GM18511 (cell line): ENCODE results near the gene KAZN.

Experiments
- ATAC-seq: cut with Tn5 transposase; IDR thresholded peaks from one replicate; pipeline ENCODE4 v1.9.1; 2021; ENCODE audit warnings: mild to moderate bottlenecking, moderate library complexity; ENCODE audit not compliant: unreplicated experiment

Gene KAZN

DNA sequence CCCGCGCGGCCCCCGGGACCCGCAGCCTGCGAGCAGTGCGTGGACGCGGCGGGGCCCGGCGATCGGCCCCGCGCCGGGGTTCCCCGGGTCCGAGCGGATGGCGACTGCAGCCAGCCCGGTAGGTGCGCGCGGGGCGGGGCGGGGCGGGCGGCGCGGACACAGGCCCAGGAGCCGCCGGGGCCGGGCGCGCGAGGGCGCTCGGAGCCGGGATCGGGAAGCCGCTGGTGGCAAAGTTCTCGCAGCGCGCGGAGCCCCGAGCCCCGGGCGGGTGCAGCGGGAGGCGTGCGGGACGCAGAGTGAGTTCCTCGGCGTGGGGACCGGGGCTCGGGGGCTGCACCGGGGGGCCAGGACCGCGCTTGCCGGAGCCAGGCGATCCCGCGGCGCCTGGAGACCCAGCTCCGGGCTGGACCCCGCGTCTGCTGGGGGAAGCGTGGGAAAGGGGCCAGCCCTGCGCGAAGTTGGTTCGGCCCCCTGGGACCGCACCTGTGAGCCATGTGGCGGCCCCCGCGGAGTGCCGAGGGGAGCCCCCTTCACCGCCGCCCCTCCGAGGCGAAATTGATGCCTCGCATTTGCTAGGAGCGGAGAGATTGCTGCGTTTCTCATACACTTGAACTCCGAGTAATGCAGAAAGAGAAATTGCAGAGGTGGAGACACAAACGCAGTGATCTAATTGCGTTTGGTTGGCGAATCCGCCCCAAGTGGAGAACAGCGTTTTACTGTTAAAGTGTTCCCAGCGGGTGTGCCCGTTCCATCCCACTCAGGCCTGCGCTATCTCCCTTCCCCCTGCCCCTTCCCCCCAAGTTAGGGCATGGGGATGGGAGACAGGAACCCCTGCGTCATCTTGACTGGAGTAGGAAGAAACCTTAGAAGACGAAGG lies 326.2 kb downstream of the KAZN start:
- no peak for ATAC-seq

- ATAC-seq, result no peak
These were observed 327.1 kb downstream of the KAZN start for GRCh38 chr1:14925336-14926136.

GRCh38 chr1:14926229-14926628 lies 327.7 kb downstream of the KAZN start:
- ATAC-seq, result no peak

- no peak for ATAC-seq
These were observed 328.5 kb downstream of the KAZN start for GRCh38 chr1:14926818-14927575.

DNA sequence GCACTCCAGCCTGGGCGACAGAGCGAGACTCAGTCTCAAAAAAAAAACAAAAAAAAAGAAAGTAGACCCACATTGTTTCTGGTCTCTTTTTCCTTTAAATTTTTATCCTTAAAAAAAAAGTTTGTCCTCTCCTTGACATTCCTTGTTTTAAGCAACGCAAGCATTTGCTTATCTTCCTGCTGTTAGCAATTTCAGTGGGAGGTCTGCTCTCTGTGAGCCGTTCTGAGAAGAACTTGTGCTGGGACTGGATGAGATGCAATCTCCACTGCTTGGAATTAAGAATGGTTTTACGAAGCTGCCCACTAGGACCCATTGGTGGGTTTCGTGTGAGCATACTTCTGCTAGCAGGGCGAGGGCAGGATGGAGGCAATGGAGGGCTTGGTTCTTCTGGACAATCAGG lies 329.9 kb downstream of the KAZN start:
- ATAC-seq, result no peak

- ATAC-seq, result no peak
These were observed 330.5 kb downstream of the KAZN start for GRCh38 chr1:14928886-14929546.

GRCh38 chr1:14929547-14930246 lies 331.2 kb downstream of the KAZN start:
- no peak for ATAC-seq

- ATAC-seq, result no peak
These were observed 331.9 kb downstream of the KAZN start for GRCh38 chr1:14930247-14930965.

DNA sequence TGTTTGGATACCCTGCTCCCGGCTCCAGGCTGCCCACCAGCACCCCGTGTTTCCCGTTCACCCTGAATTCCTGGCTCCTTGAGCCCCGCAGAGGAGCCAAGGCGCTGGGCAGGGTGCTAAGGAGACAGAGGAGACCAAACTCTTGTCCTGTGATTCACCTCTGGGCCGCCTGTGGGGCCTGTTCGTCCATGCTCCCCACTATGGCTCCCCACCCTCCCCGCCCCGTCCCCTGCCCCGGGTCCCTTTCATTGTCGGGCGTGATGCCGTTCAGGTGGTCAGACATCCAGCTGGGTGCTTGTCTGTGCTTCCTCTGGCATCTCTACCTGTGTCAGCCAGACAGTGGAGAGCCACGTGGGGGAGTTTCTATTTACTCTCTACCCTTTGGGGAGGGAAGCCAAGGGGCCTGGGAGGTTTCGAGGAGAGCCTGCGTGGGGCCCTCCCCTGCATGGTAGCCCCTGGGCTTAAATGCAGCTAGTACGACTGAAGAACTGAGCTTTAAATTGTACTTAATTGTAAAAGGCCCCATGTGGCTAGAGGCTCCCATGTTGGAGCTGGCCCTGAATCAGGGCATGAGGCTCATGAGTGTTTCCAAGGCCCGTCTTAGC lies 333.7 kb downstream of the KAZN start:
- ATAC-seq, result no peak

DNA sequence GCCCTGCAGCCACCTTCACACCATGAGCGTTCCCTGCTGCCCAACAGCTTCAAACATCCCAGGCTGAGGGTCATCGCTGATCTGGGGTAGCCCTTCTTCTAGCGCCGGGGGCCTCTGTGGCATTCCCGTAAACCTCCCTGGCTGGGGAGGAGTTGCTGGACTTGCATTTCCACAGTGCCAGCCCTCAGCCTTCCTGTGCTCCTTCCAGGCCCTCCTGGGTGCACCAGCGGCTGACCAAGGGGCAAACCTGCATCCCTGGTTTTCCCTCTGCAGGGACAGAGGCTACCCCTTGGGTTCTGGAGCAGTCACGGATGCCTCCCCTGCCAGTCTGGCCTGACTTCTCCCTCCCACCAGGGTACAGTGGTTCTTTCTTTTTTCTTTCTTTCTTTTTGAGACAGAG lies 336.4 kb downstream of the KAZN start:
- no peak for ATAC-seq

- no peak for ATAC-seq
These were observed 338.3 kb downstream of the KAZN start for GRCh38 chr1:14936815-14937214.

DNA sequence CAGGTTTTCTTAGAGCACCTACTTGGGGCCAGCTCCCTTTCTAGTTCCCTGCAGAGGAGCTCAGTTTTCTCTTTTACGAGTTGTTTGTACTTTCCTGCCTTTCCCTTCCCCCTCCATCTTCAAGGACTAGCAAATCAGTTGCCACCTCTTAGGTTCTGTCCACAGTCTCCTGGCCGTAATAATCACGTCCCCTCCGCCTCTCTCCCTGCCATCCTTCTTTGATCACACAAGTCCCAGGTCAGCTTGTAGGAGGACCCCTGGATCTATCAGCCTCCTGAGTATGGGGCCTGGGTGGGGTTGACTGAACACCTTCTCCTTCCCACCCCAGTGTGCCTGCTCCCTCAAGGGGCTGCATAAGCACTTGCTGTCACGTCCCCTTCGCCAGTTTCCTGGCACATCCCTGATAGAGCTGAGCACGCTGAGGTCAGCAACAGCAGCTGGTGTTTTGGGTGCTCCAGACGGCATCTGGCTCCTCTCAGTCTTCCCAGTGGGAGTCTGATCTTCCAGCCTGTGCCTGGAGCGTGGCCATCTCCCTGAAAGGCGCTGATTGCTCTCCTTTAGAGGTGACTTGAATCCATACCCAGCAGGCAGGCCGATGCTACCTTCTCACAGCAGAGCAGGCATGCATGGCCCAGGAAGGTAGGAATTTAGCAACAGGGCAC lies 338.9 kb downstream of the KAZN start:
- ATAC-seq, result no peak

GRCh38 chr1:14939527-14940284 lies 341.2 kb downstream of the KAZN start:
- no peak for ATAC-seq

DNA sequence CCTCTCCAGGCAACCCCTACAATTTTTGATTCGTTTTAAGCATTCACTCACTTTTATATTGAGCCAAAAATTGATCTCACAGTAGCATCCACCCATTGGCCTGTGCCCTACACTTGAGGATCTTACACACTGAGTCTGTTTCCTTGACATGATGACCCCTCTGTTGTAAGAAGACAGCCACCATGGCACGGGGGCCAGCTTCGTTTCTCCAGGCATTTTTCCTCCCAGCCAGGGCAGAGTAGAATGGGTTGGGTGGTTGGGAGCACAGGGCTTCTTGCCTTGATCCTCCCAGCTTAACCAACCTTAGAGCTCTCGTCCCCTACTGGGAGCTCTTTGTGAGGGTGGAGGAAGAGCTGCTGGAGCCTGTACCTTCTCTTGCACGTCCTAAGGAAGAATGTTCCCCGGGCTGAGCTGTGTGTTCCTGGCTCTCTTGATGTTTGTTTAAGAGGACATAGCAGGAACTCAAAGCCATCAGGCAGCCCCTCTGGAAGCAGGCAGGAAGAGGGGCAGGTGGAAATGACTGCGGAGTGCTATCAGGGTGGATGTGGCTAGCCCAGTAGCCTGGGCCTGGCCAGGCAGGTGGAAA lies 341.9 kb downstream of the KAZN start:
- ATAC-seq, result no peak

GRCh38 chr1:14941864-14942263 lies 343.4 kb downstream of the KAZN start:
- no peak for ATAC-seq

DNA sequence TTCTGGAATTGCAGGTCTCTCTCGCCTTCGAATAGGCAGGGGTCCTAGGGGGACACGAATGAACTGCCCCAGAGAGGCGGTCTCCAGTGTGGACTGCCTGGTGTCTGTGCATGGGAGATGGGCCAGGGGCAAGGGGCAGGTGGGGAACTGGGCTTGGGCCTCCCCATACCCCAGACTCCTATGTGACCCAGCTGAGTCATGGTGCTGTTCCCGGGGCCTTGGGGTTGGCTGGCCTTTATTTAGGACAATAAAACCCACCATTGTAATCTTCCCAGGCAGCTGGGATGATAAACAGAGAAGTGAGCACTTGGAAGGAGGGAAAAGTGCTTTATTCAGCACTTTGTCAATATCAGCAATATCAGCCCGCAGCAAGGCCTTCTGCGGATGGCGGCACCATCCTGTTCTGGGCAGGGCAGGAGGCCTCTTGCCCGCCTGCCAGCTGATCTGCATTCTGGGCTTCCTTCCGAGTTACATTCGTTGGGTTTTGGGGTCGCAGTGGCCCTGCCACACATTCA lies 346.0 kb downstream of the KAZN start:
- no peak for ATAC-seq
